K562 (cell line): ENCODE results near the gene UQCRC1. TPM values are rescaled to one million over a fixed set of nuclear protein-coding genes. Genes with fewer than 3 reads are reported as not detected.
A peak's percentile ranks its signal among the peaks of the same experiment; 100 is the strongest.

Source experiments
- ATAC-seq: fragments of 200-7000 bp; cut with Tn5 transposase; 3 replicates; pipeline ENCODE4 v1.9.1; 2020; ENCODE audit warnings: moderate library complexity
- BruUV-seq: library from RNA; stranded (reverse); fragments of 400-500 nt; replicated peaks from 2 replicates; lab custom pipeline; 2021; lab: Mats Ljungman, UMichigan
- CTCF ChIA-PET: fragments of 300-600 bp; formaldehyde crosslinking; extraction: SDS; loops from one replicate; lab custom pipeline; 2021; ENCODE audit warnings: low intra/inter-chr PET ratio; lab: Yijun Ruan, JAX
- POLR2A ChIA-PET: fragments of 300-600, 350-650 bp; sonication (Branson Sonifier 250); formaldehyde crosslinking; extraction: SDS; loops from one replicate; lab custom pipeline; 2021; ENCODE audit warnings: antibody characterized with exemption, inconsistent platforms; lab: Yijun Ruan, JAX
- DNase-seq, 4 experiments: peaks; one replicate each; pipeline versions ENCODE4 v3.0.0 to v3.0.0-alpha.2; 2011 to 2018; ENCODE audit warnings: low spot score in 3 of 4, mixed read lengths in 3 of 4; ENCODE audit errors: extremely low read depth in 1 of 4
- FAIRE-seq: peaks from 2 replicates; lab custom pipeline; 2011; peaks lifted over from hg19 to GRCh38; lab: Jason Lieb, UNC
- H2AFZ ChIP-seq: 2 replicates; pipeline ENCODE4 v1.6.0; 2011; ENCODE audit warnings: low read depth, low read length, control low read depth, inconsistent platforms
- H3K27ac ChIP-seq: fragments of 200-600 bp; 3 replicates; pipeline ENCODE4 v1.8.0; 2011; ENCODE audit warnings: low read depth, mild to moderate bottlenecking, control low read depth, inconsistent platforms, low read length, moderate library complexity, mixed read lengths; ENCODE audit errors: extremely low read depth
- H3K27me3 ChIP-seq, 2 experiments: fragments of 300-600 bp in 1 of 2; 2 replicates in 1 of 2; 3 replicates in 1 of 2; pipeline versions ENCODE4 v1.6.0 to v1.8.0; 2011; ENCODE audit warnings: inconsistent platforms in 2 of 2, low read length in 2 of 2, mild to moderate bottlenecking in 1 of 2, mixed read lengths in 1 of 2, moderate library complexity in 1 of 2; ENCODE audit not compliant: control insufficient read depth in 2 of 2, insufficient read depth in 2 of 2
- H3K36me3 ChIP-seq: fragments of 300-600 bp; 3 replicates; pipeline ENCODE4 v1.8.0; 2011; ENCODE audit warnings: mild to moderate bottlenecking, low read length, inconsistent platforms; ENCODE audit not compliant: control insufficient read depth, insufficient read depth
- H3K4me1 ChIP-seq, 2 experiments: fragments of 200-600 bp in 1 of 2; replicated peaks in 1 of 2; 2 replicates in 1 of 2; 3 replicates in 1 of 2; pipeline versions ENCODE4 v1.5.1 to v1.8.0; 2011; ENCODE audit warnings: inconsistent platforms in 2 of 2, low read length in 2 of 2, mild to moderate bottlenecking in 1 of 2, mixed read lengths in 1 of 2, moderate library complexity in 1 of 2; ENCODE audit not compliant: control insufficient read depth in 2 of 2, insufficient read depth in 2 of 2
- H3K4me2 ChIP-seq: 2 replicates; pipeline ENCODE4 v1.6.1; 2011; ENCODE audit warnings: low read length, control low read depth, inconsistent platforms, mixed read lengths; ENCODE audit not compliant: insufficient read depth
- H3K4me3 ChIP-seq: fragments of 200-600 bp; sonication (generic), shearing (Covaris generic); 2 replicates; pipeline ENCODE4 v1.5.1; 2016; ENCODE audit warnings: control low read depth, inconsistent platforms
- H3K79me2 ChIP-seq: fragments of 200-600 bp; 3 replicates; pipeline ENCODE4 v1.8.0; 2011; ENCODE audit warnings: low read length, inconsistent platforms; ENCODE audit not compliant: control insufficient read depth, insufficient read depth
- H3K9ac ChIP-seq, 2 experiments: 2 replicates each; pipeline versions ENCODE4 v1.6.0 to v1.6.1; 2011; ENCODE audit warnings: low read depth in 2 of 2, low read length in 2 of 2, control low read depth in 1 of 2, inconsistent platforms in 1 of 2, mild to moderate bottlenecking in 1 of 2, mixed read lengths in 1 of 2; ENCODE audit not compliant: insufficient read depth in 1 of 2
- H3K9me1 ChIP-seq: one replicate; pipeline ENCODE4 v1.6.0; 2011; ENCODE audit warnings: inconsistent platforms, mild to moderate bottlenecking, low read length, moderate library complexity; ENCODE audit not compliant: control insufficient read depth, insufficient read depth
- H3K9me3 ChIP-seq: replicated peaks from 2 replicates; pipeline ENCODE4 v1.5.1; 2011; ENCODE audit warnings: low read depth, low read length, inconsistent platforms; ENCODE audit not compliant: control insufficient read depth, insufficient read depth
- H4K20me1 ChIP-seq: replicated peaks from 2 replicates; pipeline ENCODE4 v1.6.1; 2011; ENCODE audit warnings: low read length, inconsistent platforms, mixed read lengths; ENCODE audit not compliant: control insufficient read depth, insufficient read depth
- IRF2 ChIP-seq: sonication (generic); formaldehyde crosslinking; IDR thresholded peaks from 2 replicates; pipeline ENCODE4 v1.8.1; 2022; ENCODE audit warnings: mild to moderate bottlenecking, missing genetic modification reagents
- RAD51 ChIP-seq: fragments of 450-650 bp; IDR thresholded peaks from 2 replicates; pipeline ENCODE4 v1.7.1; 2016; ENCODE audit warnings: low read depth, mild to moderate bottlenecking, borderline replicate concordance
- SNAPC5 ChIP-seq: fragments of 250-450 bp; sonication (Bioruptor Pico); IDR thresholded peaks from 2 replicates; pipeline ENCODE4 v1.8.0; 2021; ENCODE audit warnings: moderate library complexity, mild to moderate bottlenecking, inconsistent platforms
- SP2 ChIP-seq: IDR thresholded peaks from 2 replicates; pipeline ENCODE4 v1.6.1; 2011; ENCODE audit warnings: mild to moderate bottlenecking, low read depth, low read length, moderate library complexity; ENCODE audit not compliant: poor library complexity, severe bottlenecking; ENCODE audit errors: extremely low read depth
- TAF1 ChIP-seq: IDR thresholded peaks from 2 replicates; pipeline ENCODE4 v1.6.1; 2011; ENCODE audit warnings: mild to moderate bottlenecking, low read length, moderate library complexity; ENCODE audit not compliant: insufficient read depth, control insufficient read depth, severe bottlenecking; ENCODE audit errors: extremely low read depth
- ZBED1 ChIP-seq: IDR thresholded peaks from 2 replicates; pipeline ENCODE4 v1.6.1; 2014
- ZNF695 ChIP-seq: fragments of 450-650 bp; formaldehyde crosslinking; IDR thresholded peaks from 2 replicates; pipeline ENCODE4 v1.4.0; 2020; ENCODE audit warnings: mild to moderate bottlenecking, moderate library complexity
- WGBS: fragments of 100-300 bp; shearing (Covaris generic); methylation state at CpG from one replicate; pipeline ENCODE4 v1.1.6; 2016; ENCODE audit warnings: low coverage, mixed read lengths; ENCODE audit not compliant: insufficient coverage; ENCODE audit errors: missing lambda C conversion rate; 5-methylcytosine and 5-hydroxymethylcytosine counted together
- in situ Hi-C: fragments of 300-500 bp; cut with MboI; formaldehyde crosslinking; loops from 4 replicates; pipeline ENCODE4 v1.15.0; 2018; ENCODE audit warnings: inconsistent platforms, mixed read lengths
- intact Hi-C: fragments of 100-400 bp; cut with micrococcal nuclease; formaldehyde crosslinking; loops from 2 replicates; pipeline ENCODE4 v1.14.2; 2022
- polyA plus RNA-seq, 8 experiments: library from polyadenylated mRNA; depleted of rRNA in 4 of 8; stranded (reverse) in 5 of 8; unstranded in 3 of 8; fragments of >200 nt; fragmentation: Nextera tagmentation in 2 of 8; fragmentation: Illumina TruSeq in 1 of 8; extraction: Ambion mirVana in 2 of 8; extraction: Trizol in 1 of 8; gene quantifications; 2 replicates each; pipeline versions ENCODE4 v1.2.1 to v1.2.3, GENCODE V29; 2011 to 2014; ENCODE audit warnings: inconsistent platforms in 1 of 8, missing spikeins in 1 of 8
- total RNA-seq, 7 experiments: library from RNA; depleted of rRNA in 6 of 7; stranded (reverse); fragments of >200 nt in 6 of 7; fragmentation: Illumina TruSeq in 2 of 7; extraction: Trizol in 2 of 7; gene quantifications; 2 replicates each; pipeline versions ENCODE4 v1.2.1 to v1.2.3, GENCODE V29; 2011 to 2021; ENCODE audit warnings: low replicate concordance in 1 of 7
- TF ChIP-seq, protein P1 (sequence below), 2 experiments: fragments of 450-650 bp; IDR thresholded peaks; 2 replicates each; pipeline ENCODE4 v1.6.1; 2016; ENCODE audit warnings: mild to moderate bottlenecking in 2 of 2, borderline replicate concordance in 1 of 2, low read depth in 1 of 2, moderate library complexity in 1 of 2

UQCRC1 gene
- total and polyA plus RNA-seq, 9 of the 15 experiments (the other 6 are each of a cell fraction or from before 2014, with no cell fraction given): 125 to 424 (median 268) TPM

DNA sequence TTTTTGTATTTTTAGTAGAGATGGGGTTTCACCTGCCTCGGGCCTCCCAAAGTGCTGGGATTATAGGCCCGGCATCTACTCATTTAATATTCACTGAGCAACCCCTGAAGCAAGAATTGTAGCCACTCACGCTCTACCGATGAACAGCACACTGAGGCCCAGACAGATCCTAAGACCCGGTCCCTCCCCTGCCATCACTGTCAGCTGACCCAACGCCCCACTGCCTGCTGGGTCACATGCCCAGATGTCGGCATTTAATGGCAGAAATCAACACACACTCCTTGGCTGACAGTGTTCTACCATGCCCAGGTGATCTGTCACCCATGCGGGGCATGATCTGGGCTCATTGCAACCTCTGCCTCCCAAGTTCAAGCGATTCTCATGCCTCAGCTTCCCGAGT lies 15.3 kb upstream of the UQCRC1 start:
- intact Hi-C loops: no loop called here
- no peaks in the 10 kb centered on the region for H3K9me3 ChIP-seq
- FAIRE-seq: no peak

DNA sequence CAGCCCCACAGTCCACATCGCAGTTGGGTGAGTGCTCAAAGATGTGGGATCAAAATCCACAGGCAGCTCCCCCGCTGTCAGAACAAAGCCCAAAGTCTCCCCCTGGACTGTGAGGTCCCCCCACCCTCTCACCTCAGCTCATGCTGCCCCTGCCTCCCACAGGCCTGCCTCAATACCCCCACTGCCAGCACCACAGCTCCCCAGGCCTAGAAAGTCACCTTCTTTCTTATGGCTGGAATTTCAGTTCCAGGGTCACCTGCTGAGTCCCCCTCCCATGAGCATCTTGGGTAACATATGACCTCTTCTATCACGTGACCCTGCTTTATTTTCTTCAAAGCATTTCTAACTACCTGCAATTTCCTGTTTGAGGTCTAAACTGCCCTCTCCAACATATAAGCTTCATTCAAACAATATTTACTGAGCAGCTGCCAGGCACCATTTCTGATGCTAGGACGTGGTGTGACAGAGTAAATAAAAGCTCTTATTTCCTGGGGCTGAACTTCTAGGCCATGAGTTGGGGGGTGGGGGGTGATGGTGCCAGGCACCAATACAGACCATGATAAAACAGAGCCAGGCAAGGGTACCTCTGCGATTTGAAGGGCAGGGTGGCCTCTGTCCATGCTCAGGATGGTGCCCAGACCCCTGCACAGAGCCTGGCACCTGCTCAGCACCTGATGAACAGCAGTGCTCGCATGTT lies 14.6 kb upstream of the UQCRC1 start:
- Histone ChIP-seq H3K9ac (no peak overlapping the region), H3K79me2 (no peaks in the 10 kb centered on the region), H3K27ac (no peak overlapping the region), H3K36me3 (peaks cover 27% of the 10 kb centered on the region; the same call in 2 of the 3 replicates), H3K9me3 (no peaks in the 10 kb centered on the region), H3K27me3 (no peaks in the 10 kb centered on the region), H3K9me1 (no peaks in the 10 kb centered on the region), H3K4me2 (no peak overlapping the region), H3K4me3 (no peak overlapping the region), H4K20me1 (no peaks in the 10 kb centered on the region), H2AFZ (no peak overlapping the region), H3K4me1 (peaks cover 0 to 7% of the 10 kb centered on the region in 2 experiments; a peak in 2 of 5 replicates)
- 62% methylated on average over 4 of the region's 6 CpGs for WGBS
- ATAC-seq: no peak
- in situ Hi-C loops: no loop called here
- DNase-seq: no peak
- BruUV-seq: no TSS peak
- CTCF ChIA-PET: interaction anchor here (0.6 kb wide), 1 partner anchor 46 kb away, joined by 3 read pairs; no protein-coding TSS in a partner anchor
- intact Hi-C loops: no loop called here
- POLR2A ChIA-PET: interaction anchor here (0.7 to 3.4 kb wide), 3 partner anchors 11 to 67 kb away, joined by 4 to 23 read pairs (median 4); partner anchors contain the start of gene SLC26A6
- no peak for FAIRE-seq
- TF ChIP-seq, protein P1, sequence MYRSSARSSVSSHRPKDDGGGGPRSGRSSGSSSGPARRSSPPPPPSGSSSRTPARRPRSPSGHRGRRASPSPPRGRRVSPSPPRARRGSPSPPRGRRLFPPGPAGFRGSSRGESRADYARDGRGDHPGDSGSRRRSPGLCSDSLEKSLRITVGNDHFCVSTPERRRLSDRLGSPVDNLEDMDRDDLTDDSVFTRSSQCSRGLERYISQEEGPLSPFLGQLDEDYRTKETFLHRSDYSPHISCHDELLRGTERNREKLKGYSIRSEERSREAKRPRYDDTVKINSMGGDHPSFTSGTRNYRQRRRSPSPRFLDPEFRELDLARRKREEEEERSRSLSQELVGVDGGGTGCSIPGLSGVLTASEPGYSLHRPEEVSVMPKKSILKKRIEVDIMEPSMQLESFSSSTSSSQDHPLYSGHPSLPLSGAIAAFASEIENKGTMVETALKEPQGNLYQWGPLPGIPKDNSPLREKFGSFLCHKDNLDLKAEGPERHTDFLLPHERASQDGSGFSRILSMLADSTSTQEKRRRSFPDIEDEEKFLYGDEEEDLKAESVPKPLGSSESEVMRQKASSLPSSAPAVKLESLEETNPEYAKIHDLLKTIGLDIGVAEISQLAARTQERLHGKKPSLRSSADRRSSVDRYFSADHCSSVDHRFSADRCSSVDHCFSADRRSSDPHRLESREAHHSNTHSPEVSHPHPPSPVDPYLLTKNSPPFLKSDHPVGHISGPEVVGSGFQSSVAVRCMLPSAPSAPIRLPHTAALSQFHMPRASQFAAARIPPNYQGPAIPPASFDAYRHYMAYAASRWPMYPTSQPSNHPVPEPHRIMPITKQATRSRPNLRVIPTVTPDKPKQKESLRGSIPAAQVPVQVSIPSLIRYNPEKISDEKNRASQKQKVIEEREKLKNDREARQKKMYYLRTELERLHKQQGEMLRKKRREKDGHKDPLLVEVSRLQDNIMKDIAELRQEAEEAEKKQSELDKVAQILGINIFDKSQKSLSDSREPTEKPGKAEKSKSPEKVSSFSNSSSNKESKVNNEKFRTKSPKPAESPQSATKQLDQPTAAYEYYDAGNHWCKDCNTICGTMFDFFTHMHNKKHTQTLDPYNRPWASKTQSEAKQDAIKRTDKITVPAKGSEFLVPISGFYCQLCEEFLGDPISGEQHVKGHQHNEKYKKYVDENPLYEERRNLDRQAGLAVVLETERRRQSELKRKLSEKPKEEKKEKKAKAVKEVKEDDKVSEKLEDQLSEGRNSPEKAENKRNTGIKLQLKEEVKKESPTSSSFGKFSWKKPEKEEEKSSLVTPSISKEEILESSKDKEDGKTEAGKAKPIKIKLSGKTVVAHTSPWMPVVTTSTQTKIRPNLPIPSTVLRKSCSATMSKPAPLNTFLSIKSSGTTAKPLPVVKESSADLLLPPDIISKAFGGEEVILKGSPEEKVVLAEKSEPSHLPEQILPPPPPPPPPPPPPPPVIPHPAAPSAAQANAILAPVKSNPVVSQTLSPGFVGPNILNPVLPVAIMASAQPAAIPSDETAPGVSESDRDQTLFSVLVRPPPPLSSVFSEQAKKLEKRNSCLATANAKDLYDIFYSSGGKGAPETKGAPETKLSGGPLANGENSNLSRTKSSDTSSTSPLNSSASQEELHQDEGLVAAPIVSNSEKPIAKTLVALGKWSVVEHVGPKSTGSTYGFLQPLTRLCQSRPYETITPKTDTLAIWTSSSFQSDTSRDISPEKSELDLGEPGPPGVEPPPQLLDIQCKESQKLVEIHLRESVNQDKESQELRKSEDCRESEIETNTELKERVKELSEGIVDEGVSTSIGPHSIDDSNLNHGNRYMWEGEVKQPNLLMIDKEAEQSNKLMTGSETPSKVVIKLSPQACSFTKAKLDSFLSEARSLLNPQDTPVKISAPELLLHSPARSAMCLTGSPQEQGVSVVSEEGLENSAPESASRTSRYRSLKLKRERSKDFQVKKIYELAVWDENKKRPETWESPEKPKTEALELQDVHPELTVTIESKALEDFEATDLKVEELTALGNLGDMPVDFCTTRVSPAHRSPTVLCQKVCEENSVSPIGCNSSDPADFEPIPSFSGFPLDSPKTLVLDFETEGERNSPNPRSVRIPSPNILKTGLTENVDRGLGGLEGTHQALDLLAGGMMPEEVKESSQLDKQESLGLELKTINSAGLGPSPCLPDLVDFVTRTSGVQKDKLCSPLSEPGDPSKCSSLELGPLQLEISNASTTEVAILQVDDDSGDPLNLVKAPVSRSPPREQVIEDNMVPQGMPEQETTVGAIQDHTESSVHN (IDR thresholded peaks at IDR 0.05; ENCODE audit: borderline replicate concordance in 1 of 2, low read depth in 1 of 2): no peak
- TF ChIP-seq RAD51: peak; percentile 63

More for the DNA sequence above, 15.3 kb upstream of the UQCRC1 start:
- ChIA-PET CTCF (no interaction called here), POLR2A (interaction anchor here (0.6 to 3.4 kb wide), 3 partner anchors 10 to 155 kb away, joined by 3 to 23 read pairs (median 5); partner anchors contain the start of gene SLC26A6)
- Histone ChIP-seq H2AFZ (no peak overlapping the region), H3K4me1 (peaks cover 0 to 7% of the 10 kb centered on the region in 2 experiments; a peak in 2 of 5 replicates), H3K27me3 (no peaks in the 10 kb centered on the region), H3K9ac (no peak overlapping the region), H4K20me1 (no peaks in the 10 kb centered on the region), H3K27ac (no peak overlapping the region), H3K36me3 (peaks cover 33% of the 10 kb centered on the region; the same call in 2 of the 3 replicates), H3K4me3 (no peak overlapping the region), H3K4me2 (no peak overlapping the region), H3K79me2 (no peaks in the 10 kb centered on the region), H3K9me1 (no peaks in the 10 kb centered on the region)
- no peak for ATAC-seq
- WGBS: 81% methylated on average over 7 of the region's 10 CpGs
- in situ Hi-C loops: no loop called here
- TF ChIP-seq SP2 (no peak), TAF1 (no peak), IRF2 (CRISPR knock-in tag) (no peak), ZBED1 (no peak), SNAPC5 (CRISPR knock-in tag) (no peak), ZNF695 (no peak)
- no peak for DNase-seq
- BruUV-seq: no TSS peak
